Measurements from ENCODE around the gene SH3TC1.

The SH3TC1 gene

DNA sequence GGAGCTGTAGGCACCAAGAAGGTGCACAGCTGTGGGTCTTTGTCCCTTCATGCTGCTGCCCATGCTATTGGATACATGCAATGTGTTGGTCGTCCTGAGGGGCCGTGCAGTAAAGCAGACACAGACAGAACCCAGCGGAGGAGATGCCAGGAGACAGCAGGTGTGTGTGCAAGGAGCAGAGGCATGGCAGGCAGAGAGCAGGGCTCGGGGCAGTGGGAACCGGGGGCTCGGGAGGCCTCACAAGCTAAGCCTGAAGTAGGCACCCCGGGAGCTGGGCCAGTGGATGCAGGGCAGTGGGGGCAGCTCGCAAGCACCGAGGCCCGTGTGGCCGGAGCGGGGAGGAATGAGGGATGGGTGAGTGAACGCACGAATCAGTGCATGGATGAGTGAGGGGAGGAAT is 83.7 kb downstream of the SH3TC1 start:
- TF ChIP-seq, protein P1, sequence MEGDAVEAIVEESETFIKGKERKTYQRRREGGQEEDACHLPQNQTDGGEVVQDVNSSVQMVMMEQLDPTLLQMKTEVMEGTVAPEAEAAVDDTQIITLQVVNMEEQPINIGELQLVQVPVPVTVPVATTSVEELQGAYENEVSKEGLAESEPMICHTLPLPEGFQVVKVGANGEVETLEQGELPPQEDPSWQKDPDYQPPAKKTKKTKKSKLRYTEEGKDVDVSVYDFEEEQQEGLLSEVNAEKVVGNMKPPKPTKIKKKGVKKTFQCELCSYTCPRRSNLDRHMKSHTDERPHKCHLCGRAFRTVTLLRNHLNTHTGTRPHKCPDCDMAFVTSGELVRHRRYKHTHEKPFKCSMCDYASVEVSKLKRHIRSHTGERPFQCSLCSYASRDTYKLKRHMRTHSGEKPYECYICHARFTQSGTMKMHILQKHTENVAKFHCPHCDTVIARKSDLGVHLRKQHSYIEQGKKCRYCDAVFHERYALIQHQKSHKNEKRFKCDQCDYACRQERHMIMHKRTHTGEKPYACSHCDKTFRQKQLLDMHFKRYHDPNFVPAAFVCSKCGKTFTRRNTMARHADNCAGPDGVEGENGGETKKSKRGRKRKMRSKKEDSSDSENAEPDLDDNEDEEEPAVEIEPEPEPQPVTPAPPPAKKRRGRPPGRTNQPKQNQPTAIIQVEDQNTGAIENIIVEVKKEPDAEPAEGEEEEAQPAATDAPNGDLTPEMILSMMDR (IDR thresholded peaks at IDR 0.05), result no peak
- H3K4me1 ChIP-seq, result peaks cover 0 to 4% (median 1%) of the 10 kb centered on the region in 4 donors

DNA sequence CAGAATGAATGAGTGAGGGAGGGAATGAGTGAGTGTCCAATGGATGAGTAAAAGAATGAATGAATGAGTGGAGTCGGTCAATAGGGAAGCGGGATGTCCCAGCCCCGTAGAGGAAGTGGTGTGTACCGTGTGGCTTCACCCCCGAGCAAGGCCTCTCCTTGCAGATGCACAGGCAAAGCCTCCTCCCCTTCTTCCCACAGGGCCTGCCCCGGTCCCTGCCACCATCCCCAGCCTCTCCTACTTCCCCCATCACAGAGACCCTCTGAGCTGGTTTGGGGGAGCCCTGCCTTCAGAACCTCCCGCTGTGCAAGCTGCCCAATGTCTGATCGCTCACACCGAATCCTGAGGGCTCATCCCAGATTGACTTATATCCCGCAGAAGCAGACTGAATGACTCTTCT is 84.1 kb downstream of the SH3TC1 start:
- Histone ChIP-seq H3K4me1 (peaks cover 0 to 4% (median 1%) of the 10 kb centered on the region in 4 donors), H3K36me3 (no peaks in the 10 kb centered on the region), H3K9me3 (no peaks in the 10 kb centered on the region), H3K27ac (no peak overlapping the region), H3K27me3 (peaks cover 0 to 24% of the 10 kb centered on the region in 2 donors), H3K4me3 (no peak overlapping the region)
- no peak for DNase-seq
- TF ChIP-seq, protein P1 (IDR thresholded peaks at IDR 0.05), result no peak
- intact Hi-C loops (cut with DNase I; ENCODE audit: low total_unique reads), result no loop called here

More for the DNA sequence above, 83.7 kb downstream of the SH3TC1 start:
- H3K27me3 ChIP-seq, result peaks cover 0 to 24% of the 10 kb centered on the region in 2 donors
- intact Hi-C loops (cut with DNase I; ENCODE audit: low total_unique reads), result no loop called here
- no peak overlapping the region for H3K27ac ChIP-seq
- H3K36me3 ChIP-seq, result no peaks in the 10 kb centered on the region
- H3K9me3 ChIP-seq, result no peaks in the 10 kb centered on the region
- no peak for DNase-seq
- H3K4me3 ChIP-seq, result no peak overlapping the region

DNA sequence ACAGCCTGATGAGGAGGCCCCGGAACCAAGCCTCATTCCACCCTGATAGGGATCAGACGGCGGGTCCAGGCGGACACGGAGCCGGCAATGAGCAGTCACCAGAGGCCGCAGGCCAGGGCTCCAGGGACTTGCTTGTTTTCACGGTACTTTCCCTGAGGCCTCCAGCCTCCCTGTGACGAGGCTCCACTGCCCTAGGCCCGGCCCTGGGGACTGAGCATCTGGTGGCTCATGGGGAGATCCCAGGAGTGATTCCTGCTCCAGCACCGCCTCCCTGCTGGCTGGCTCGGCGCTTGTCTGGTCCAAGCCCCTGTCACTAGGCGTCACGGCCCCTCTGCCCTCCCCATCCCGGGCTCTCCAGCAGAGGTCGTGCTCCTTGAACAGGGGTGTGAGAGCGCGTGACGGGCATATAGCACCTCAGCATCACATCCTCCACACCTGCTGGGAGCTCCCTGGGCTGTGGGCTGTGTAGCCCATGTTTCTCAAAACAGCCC is 84.6 kb downstream of the SH3TC1 start:
- no peak for DNase-seq

DNA sequence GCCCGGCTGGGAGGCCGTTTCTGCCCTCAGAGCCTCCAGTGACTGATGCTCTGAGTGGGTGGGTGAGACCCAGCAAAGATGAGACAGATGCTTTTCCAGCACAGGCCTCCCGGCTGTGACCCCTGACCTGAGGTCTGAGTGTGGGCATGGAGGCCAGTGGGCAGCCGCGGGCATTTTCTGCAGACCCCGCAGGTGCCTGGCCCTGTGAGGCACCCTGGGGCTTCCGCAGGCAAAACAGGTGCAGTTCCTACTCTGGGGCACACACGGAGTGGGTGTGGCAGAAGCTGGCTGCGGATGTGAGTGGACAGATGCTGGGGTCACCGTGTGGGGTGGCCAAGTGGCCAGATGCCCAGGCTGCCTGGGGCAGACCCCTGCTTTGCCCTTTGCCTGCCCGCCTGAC is 85.3 kb downstream of the SH3TC1 start:
- TF ChIP-seq, protein P1 (IDR thresholded peaks at IDR 0.05), result no peak
- H3K4me3 ChIP-seq, result no peak overlapping the region
- H3K9me3 ChIP-seq, result no peaks in the 10 kb centered on the region
- no peak for DNase-seq
- H3K27me3 ChIP-seq, result peaks cover 0 to 20% of the 10 kb centered on the region in 2 donors
- no peaks in the 10 kb centered on the region for H3K36me3 ChIP-seq
- H3K27ac ChIP-seq, result no peak overlapping the region
- intact Hi-C loops (cut with DNase I; ENCODE audit: low total_unique reads), result no loop called here
- peaks cover 0 to 4% (median 1%) of the 10 kb centered on the region in 4 donors for H3K4me1 ChIP-seq

More for the DNA sequence above, 84.6 kb downstream of the SH3TC1 start:
- peaks cover 0 to 21% of the 10 kb centered on the region in 2 donors for H3K27me3 ChIP-seq
- H3K27ac ChIP-seq, result no peak overlapping the region
- intact Hi-C loops (cut with DNase I; ENCODE audit: low total_unique reads), result no loop called here
- no peaks in the 10 kb centered on the region for H3K9me3 ChIP-seq
- peaks cover 0 to 4% (median 1%) of the 10 kb centered on the region in 4 donors for H3K4me1 ChIP-seq
- no peak overlapping the region for H3K4me3 ChIP-seq
- TF ChIP-seq, protein P1 (IDR thresholded peaks at IDR 0.05), result no peak
- no peaks in the 10 kb centered on the region for H3K36me3 ChIP-seq

DNA sequence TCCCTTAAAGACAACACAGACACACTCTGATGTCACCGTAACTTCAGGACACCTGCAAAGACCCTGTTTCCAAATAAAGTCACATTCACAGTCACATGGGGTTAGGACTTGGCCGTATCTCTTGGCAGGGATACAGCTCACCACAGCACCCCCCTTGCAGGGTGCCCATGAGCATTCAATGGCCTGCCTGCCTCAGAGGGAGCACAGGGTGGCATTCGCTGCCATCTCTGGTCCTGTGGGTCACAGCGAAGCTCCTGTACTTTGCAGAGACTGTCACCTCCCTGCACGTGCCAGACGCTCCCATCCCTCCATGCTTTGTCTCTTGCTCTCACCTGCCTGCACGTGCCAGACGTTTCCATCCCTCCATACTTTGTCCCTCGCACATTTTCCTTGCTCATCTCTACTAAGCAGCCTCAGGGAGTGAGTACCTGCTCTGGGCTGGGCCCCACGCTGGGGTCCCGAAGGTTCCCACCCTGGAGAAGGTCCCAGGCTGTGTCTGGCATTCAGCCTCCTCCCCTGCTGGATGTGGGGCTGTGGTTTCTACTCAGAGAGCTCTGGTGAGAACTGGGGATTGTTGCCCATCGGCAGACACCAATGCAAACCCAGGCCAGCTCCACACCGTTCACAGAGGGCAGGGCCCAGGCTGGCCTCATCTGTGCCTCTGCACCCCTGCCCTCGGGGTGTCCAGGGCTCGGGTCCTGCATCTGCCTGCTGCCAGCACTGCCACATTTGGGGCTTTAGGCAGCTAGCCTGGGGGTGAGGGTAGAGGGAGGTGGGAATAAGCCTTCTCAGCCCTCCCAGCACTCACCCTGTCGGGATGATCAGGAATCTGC is 86.3 kb downstream of the SH3TC1 start:
- Histone ChIP-seq H3K4me1 (peaks cover 0 to 4% (median 1%) of the 10 kb centered on the region in 4 donors), H3K36me3 (no peaks in the 10 kb centered on the region), H3K27ac (no peak overlapping the region), H3K27me3 (peaks cover 0 to 10% of the 10 kb centered on the region in 2 donors), H3K4me3 (no peak overlapping the region), H3K9me3 (no peaks in the 10 kb centered on the region)
- TF ChIP-seq, protein P1 (IDR thresholded peaks at IDR 0.05), result no peak
- DNase-seq, result no peak
- intact Hi-C loops (cut with DNase I; ENCODE audit: low total_unique reads), result no loop called here

All from tibial artery (tissue), 4 donors.